ENCODE results near the gene TNS3. TPM values are rescaled to one million over a fixed set of nuclear protein-coding genes. Genes with fewer than 3 reads are reported as not detected.

TNS3 gene
- total RNA-seq, 2 experiments from 2014 or later = 0.12 to 0.19 TPM

- DNase-seq = no peak
- intact Hi-C loops (cut with micrococcal nuclease) = no loop called here
- Mint-ChIP-seq H3K27ac (no peak overlapping the region), H3K4me3 (no peak overlapping the region), H3K27me3 (ENCODE audit: low read depth) (no peaks in the 10 kb centered on the region), H3K9me3 (no peaks in the 10 kb centered on the region), H3K4me1 (ENCODE audit: low read depth) (no peaks in the 10 kb centered on the region), H3K36me3 (ENCODE audit: low read depth) (no peaks in the 10 kb centered on the region)
- CTCF ChIA-PET = no interaction called here
Observed at GRCh38 chr7:47331179-47331565, 250.7 kb downstream of the TNS3 start.

- Mint-ChIP-seq H3K27ac (no peak overlapping the region), H3K4me3 (no peak overlapping the region)
Observed at GRCh38 chr7:47330561-47331178, 251.2 kb downstream of the TNS3 start.

GRCh38 chr7:47330026-47330425, 251.9 kb downstream of the TNS3 start:
- Mint-ChIP-seq H3K27ac (no peak overlapping the region), H3K4me3 (no peak overlapping the region), H3K9me3 (no peaks in the 10 kb centered on the region), H3K36me3 (ENCODE audit: low read depth) (no peaks in the 10 kb centered on the region), H3K4me1 (ENCODE audit: low read depth) (no peaks in the 10 kb centered on the region), H3K27me3 (ENCODE audit: low read depth) (no peaks in the 10 kb centered on the region)
- CTCF ChIA-PET = no interaction called here
- DNase-seq = no peak
- intact Hi-C loops (cut with micrococcal nuclease) = no loop called here

More at GRCh38 chr7:47330561-47331178, 251.2 kb downstream of the TNS3 start:
- Mint-ChIP-seq H3K9me3 (no peaks in the 10 kb centered on the region), H3K36me3 (ENCODE audit: low read depth) (no peaks in the 10 kb centered on the region), H3K4me1 (ENCODE audit: low read depth) (no peaks in the 10 kb centered on the region), H3K27me3 (ENCODE audit: low read depth) (no peaks in the 10 kb centered on the region)
- intact Hi-C loops (cut with micrococcal nuclease) = no loop called here
- no peak for DNase-seq
- CTCF ChIA-PET = no interaction called here

- Mint-ChIP-seq H3K4me3 (no peak overlapping the region), H3K27ac (no peak overlapping the region), H3K36me3 (ENCODE audit: low read depth) (no peaks in the 10 kb centered on the region), H3K4me1 (ENCODE audit: low read depth) (no peaks in the 10 kb centered on the region), H3K9me3 (no peaks in the 10 kb centered on the region), H3K27me3 (ENCODE audit: low read depth) (no peaks in the 10 kb centered on the region)
- no peak for DNase-seq
- CTCF ChIA-PET = no interaction called here
- intact Hi-C loops (cut with micrococcal nuclease) = no loop called here
Observed at GRCh38 chr7:47329320-47329926, 252.5 kb downstream of the TNS3 start.

- H3K36me3 Mint-ChIP-seq (ENCODE audit: low read depth) = no peaks in the 10 kb centered on the region
- H3K27me3 Mint-ChIP-seq (ENCODE audit: low read depth) = no peaks in the 10 kb centered on the region
- CTCF ChIA-PET = no interaction called here
- intact Hi-C loops (cut with micrococcal nuclease) = no loop called here
- no peak for DNase-seq
- no peak overlapping the region for H3K27ac Mint-ChIP-seq
- no peaks in the 10 kb centered on the region for H3K9me3 Mint-ChIP-seq
- H3K4me3 Mint-ChIP-seq = no peak overlapping the region
- H3K4me1 Mint-ChIP-seq (ENCODE audit: low read depth) = no peaks in the 10 kb centered on the region
Observed at GRCh38 chr7:47328392-47329319, 253.3 kb downstream of the TNS3 start.

- Mint-ChIP-seq H3K27ac (no peak overlapping the region), H3K36me3 (ENCODE audit: low read depth) (no peaks in the 10 kb centered on the region), H3K27me3 (ENCODE audit: low read depth) (no peaks in the 10 kb centered on the region), H3K9me3 (peaks cover 3% of the 10 kb centered on the region), H3K4me1 (ENCODE audit: low read depth) (no peaks in the 10 kb centered on the region), H3K4me3 (no peak overlapping the region)
- no peak for DNase-seq
- intact Hi-C loops (cut with micrococcal nuclease) = no loop called here
- CTCF ChIA-PET = no interaction called here
Observed at GRCh38 chr7:47327698-47328391, 254.1 kb downstream of the TNS3 start.

GRCh38 chr7:47327346-47327697, 254.6 kb downstream of the TNS3 start:
- Mint-ChIP-seq H3K4me1 (ENCODE audit: low read depth) (no peaks in the 10 kb centered on the region), H3K4me3 (no peak overlapping the region), H3K9me3 (peaks cover 3% of the 10 kb centered on the region), H3K27ac (no peak overlapping the region), H3K36me3 (ENCODE audit: low read depth) (no peaks in the 10 kb centered on the region), H3K27me3 (ENCODE audit: low read depth) (no peaks in the 10 kb centered on the region)
- DNase-seq = no peak
- intact Hi-C loops (cut with micrococcal nuclease) = no loop called here
- CTCF ChIA-PET = no interaction called here

- intact Hi-C loops (cut with micrococcal nuclease) = no loop called here
Observed at GRCh38 chr7:47326808-47327207, 255.1 kb downstream of the TNS3 start.

GRCh38 chr7:47326220-47326619, 255.7 kb downstream of the TNS3 start:
- H3K27ac Mint-ChIP-seq = no peak overlapping the region
- intact Hi-C loops (cut with micrococcal nuclease) = no loop called here
- CTCF ChIA-PET = no interaction called here
- H3K36me3 Mint-ChIP-seq (ENCODE audit: low read depth) = no peaks in the 10 kb centered on the region
- DNase-seq = no peak
- peaks cover 3% of the 10 kb centered on the region for H3K9me3 Mint-ChIP-seq
- H3K4me3 Mint-ChIP-seq = no peak overlapping the region
- H3K4me1 Mint-ChIP-seq (ENCODE audit: low read depth) = no peaks in the 10 kb centered on the region
- no peaks in the 10 kb centered on the region for H3K27me3 Mint-ChIP-seq (ENCODE audit: low read depth)

More at GRCh38 chr7:47326808-47327207, 255.1 kb downstream of the TNS3 start:
- no peak overlapping the region for H3K4me3 Mint-ChIP-seq
- peaks cover 3% of the 10 kb centered on the region for H3K9me3 Mint-ChIP-seq
- no peak for DNase-seq
- no peaks in the 10 kb centered on the region for H3K36me3 Mint-ChIP-seq (ENCODE audit: low read depth)
- CTCF ChIA-PET = no interaction called here
- no peak overlapping the region for H3K27ac Mint-ChIP-seq
- no peaks in the 10 kb centered on the region for H3K27me3 Mint-ChIP-seq (ENCODE audit: low read depth)
- H3K4me1 Mint-ChIP-seq (ENCODE audit: low read depth) = no peaks in the 10 kb centered on the region

GRCh38 chr7:47325337-47325736, 256.6 kb downstream of the TNS3 start:
- H3K27me3 Mint-ChIP-seq (ENCODE audit: low read depth) = no peaks in the 10 kb centered on the region
- H3K36me3 Mint-ChIP-seq (ENCODE audit: low read depth) = no peaks in the 10 kb centered on the region
- no peak overlapping the region for H3K27ac Mint-ChIP-seq
- no peaks in the 10 kb centered on the region for H3K4me1 Mint-ChIP-seq (ENCODE audit: low read depth)
- intact Hi-C loops (cut with micrococcal nuclease) = no loop called here
- CTCF ChIA-PET = no interaction called here
- no peak overlapping the region for H3K4me3 Mint-ChIP-seq
- DNase-seq = no peak
- peaks cover 3% of the 10 kb centered on the region for H3K9me3 Mint-ChIP-seq

- Mint-ChIP-seq H3K4me1 (ENCODE audit: low read depth) (no peaks in the 10 kb centered on the region), H3K4me3 (no peak overlapping the region), H3K9me3 (peaks cover 3% of the 10 kb centered on the region), H3K36me3 (ENCODE audit: low read depth) (no peaks in the 10 kb centered on the region), H3K27me3 (ENCODE audit: low read depth) (no peaks in the 10 kb centered on the region), H3K27ac (no peak overlapping the region)
- DNase-seq = no peak
- CTCF ChIA-PET = no interaction called here
- intact Hi-C loops (cut with micrococcal nuclease) = no loop called here
Observed at GRCh38 chr7:47323904-47324303, 258.0 kb downstream of the TNS3 start.

- no peaks in the 10 kb centered on the region for H3K4me1 Mint-ChIP-seq (ENCODE audit: low read depth)
- no peak overlapping the region for H3K27ac Mint-ChIP-seq
- CTCF ChIA-PET = no interaction called here
- H3K36me3 Mint-ChIP-seq (ENCODE audit: low read depth) = no peaks in the 10 kb centered on the region
- DNase-seq = no peak
- peaks cover 3% of the 10 kb centered on the region for H3K9me3 Mint-ChIP-seq
- H3K4me3 Mint-ChIP-seq = no peak overlapping the region
- intact Hi-C loops (cut with micrococcal nuclease) = no loop called here
- no peaks in the 10 kb centered on the region for H3K27me3 Mint-ChIP-seq (ENCODE audit: low read depth)
Observed at GRCh38 chr7:47322731-47323130, 259.2 kb downstream of the TNS3 start.
